ENCODE measurements around the gene ATP11B.
"Not testable (repeated sequence)": the region's sequence is repeated elsewhere in the genome, so short reads cannot be mapped to it uniquely, and the experiment has no call there.

ATP11B gene

DNA sequence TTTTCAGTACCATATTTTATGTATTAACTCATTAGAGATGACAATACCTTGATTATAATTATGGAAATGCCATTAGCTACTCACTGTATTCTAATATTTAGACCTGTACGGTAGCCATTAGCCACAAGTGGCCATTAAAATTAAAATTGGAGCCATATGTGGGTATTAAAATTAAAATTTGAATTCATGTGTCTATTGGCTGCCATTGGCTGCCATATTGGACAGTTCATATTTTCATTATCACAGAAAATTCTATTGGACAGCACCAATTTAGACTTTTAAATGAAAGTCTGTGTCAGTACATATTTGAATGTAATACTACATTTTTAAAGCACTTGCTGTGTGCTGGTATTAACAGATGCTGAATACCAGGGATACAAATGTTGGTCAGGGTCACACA is 3.0 kb downstream of the ATP11B start:
- no peak for DNase-seq

DNA sequence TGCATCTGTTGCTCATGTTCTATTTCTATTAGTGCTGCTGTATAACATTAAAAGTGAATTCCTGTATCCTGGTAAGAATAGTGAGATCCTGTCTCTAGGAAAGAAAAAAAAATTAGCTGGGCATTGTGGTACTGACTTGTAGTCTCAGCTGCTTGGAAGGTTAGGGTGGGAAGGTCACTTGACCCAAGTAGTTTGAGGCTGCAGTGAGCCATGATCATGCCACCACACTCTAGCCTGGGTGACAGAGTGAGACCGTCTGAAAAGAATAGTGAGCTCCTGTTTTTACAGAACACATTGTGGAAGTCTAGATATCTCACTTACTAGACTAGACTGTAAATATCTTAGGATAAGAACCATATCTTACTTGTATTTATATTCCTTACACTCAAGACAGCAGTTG is 4.6 kb downstream of the ATP11B start:
- DNase-seq, result no peak

DNA sequence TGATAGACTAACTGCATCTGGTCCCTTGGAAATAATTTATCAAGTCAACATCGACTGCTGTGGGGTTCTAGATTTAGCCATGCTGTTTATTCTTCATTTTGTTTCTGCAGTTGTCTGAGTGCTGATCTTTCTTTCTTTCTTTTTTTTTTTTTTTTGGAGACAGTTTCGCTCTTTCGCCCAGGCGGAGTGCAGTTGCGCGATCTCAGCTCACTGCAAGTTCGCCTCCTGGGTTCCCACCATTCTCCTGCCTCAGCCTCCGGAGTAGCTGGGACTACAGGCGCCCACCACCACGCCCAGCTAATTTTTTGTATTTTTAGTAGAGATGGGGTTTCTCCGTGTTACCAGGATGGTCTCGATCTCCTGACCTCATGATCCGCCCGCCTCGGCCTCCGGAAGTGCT is 5.8 kb downstream of the ATP11B start:
- DNase-seq, result not testable (repeated sequence)

DNA sequence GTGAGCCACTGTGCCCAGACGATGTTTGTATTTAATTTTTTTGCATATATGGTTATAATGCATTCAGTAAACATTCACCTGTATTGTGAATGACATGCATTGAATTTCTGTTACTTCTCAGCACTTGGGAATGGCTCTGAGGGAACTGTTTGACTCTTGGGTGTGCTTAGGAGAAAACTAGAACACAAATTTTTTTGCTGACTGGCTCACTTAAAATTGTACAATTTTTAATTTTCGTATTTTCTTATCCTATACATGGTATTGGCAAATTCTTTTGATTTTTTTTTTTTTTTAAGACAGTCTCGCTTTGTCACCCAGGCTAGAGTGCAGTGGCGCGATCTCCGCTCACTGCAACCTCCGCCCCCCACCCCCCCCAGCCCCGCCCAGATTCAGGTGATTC is 7.2 kb downstream of the ATP11B start:
- no peak for DNase-seq

DNA sequence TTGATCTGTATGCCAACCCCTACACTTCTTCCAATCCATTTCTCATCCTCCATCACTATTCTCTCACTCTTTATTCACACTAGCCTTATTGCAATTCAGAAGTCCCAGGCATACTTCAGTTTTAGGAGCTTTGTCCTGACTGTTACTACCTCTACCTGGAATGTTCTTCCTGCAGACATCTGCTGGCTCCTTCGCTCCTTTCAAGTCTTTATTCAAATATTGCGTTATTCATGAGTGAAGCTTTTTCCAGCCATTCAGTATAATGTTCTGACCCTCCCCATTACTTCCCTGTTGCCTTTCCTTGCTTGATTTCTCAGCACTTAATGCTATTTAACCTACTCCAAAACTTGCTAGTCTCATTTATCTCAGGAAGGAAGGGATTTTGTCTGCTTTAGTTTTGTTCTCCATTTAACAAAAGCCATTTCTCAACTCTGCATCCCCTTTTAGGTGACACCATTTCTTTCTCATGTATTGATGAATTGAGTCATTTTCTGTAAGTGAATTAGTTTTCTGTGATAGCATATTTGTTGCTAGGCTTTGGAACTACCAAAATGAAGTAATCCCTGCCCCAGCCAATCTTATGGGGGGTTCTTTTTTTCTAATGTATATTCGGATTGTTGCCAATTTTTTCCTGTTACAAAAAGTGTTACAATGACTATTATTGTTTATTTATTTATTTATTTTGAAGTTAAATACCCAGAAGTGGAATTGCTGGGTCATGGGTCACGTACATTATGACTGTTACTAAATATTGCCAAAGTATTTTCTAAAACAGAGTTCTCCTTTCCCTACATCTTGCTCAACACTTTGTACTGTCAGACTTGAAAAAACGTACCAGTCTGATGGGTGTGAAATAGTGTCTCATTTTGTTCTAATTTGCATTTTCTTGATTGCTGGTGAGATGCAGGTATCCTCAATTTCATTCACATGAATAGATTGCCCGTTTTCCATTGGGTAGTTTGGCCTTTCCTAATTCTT is 9.4 kb downstream of the ATP11B start:
- no peak for DNase-seq

DNA sequence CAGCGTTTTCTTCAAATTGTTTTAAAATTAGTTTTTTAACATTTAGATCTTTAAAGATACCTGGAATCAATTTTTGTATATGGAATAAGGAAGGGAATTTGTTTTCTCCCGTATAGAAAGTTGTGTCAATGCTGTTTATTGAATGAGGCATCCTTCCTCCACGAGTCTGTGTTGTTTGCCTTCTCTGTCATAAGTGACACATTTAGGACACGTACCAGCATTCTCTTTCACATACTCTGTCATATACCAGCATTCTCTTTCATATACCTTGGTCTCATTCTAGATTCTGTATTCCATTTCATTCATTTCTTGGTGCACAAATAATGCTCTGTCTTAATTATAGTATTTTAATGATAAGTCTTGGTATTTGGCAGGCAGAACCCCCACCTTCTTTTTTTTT is 10.3 kb downstream of the ATP11B start:
- no peak for DNase-seq

DNA sequence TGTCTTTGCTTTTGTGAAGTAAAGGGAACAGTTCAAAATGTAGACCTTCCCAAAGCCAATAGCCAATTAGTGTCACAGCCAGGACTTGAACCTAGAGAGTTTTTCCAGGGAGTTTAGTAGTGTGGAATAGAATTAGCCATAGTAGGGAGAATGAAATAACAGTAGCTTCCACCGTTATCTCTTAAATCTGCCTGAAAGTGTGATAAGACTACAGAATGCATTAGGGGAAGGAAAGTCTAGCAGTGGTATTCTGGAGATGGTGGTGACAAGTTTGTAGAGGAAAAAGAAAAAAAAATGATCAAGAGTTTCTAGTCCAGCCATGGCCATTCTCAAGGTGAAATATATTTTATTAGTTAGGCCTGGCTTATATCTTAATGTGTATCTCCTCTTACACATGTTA is 13.8 kb downstream of the ATP11B start:
- DNase-seq, result no peak

DNA sequence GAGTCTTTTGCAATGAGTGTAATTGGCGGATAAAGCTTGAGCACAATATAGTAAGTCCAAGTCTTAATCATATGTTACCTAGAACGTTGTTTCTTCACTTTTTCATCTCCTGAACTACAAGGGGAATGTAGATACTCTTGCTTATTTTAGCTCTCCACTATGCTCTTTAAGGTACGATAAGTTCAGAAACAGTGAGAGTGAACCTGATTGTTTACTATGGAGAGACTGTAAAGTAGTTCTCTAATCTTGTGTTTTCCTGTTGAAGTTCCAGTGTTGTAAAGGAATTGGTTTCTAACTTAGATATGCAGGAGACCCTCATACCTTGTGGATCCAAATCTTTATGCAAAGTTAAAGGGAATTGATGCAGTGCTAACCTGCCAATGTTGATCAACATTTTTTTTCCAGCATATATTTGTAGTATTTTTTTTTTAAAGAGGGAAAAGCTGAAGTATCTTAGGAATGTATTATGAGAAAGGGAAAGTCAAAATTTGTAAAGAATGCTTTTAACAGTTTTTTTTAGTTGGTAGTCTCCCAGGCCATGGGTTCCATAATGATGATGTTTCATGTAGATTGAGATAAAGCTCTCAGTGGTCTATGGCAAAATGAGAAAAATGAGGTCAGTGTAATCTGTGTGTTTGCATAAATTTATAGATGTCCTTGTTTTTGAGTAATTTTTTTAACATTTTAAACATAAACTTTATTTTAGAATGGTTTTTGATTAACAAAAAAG is 14.9 kb downstream of the ATP11B start:
- DNase-seq, result no peak

DNA sequence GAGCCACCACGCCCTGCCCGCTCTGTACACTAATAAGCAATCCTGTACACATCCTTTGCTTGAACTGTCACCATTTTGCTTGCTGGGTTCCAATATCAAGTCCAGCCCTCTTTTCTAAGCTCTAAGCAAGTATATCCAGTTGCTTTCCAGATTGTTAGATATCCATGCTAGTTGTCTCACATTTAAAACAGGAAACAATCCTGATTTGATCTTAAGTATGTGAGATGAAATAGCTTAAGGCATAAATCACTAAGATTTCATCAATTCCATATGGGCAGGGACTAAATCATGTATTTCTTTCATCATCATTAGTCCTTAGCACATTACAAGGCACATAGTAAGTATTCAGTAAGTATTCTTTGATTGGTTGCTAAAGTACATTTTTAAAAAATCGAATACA is 16.2 kb downstream of the ATP11B start:
- DNase-seq, result no peak

DNA sequence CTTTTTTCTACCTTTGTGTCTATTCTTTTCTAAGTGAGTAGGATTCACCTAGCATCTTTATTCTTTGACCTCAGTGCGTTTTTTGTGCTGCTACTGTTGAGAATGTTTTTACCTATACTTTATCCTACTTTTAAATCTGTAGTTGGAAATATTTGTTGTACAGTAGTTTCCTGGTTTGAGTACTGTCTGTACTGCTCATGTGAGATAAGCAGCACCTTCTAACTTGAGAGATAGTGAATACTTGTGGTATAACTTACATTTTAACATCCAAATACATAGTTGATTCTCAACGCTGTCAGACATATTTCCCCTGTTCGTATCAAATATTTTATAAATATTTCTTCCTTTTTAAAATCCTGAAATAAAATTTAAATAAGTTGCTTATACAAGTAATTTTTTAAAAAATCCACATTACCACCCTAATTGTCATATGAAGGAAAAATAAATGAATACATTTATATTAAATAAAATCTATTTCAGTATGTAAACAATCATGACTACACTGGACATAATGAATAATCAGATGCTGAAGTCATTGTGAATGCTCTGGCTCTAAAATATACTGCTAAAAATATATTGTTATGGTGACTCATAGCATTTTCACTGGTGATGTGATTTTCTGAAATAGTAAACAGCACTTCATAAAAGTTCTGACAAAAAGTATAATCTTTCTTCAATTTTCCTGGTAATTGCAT is 17.4 kb downstream of the ATP11B start:
- DNase-seq, result no peak

DNA sequence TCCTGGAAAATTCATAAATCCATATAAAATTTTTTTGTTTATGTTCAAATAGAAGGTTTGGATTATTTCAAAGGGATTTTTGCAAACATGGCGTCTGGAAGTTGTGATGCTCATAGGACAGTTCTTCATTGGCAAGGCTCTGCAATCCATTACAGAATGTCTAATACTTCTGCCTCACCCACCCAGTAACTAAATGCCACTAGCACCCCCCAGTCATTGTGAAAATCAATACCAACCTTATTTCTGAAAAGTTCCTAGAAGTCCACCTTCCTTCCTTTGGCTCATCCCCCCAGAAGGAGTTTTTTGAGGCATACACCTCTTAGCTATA is 17.9 kb downstream of the ATP11B start:
- DNase-seq, result no peak

DNA sequence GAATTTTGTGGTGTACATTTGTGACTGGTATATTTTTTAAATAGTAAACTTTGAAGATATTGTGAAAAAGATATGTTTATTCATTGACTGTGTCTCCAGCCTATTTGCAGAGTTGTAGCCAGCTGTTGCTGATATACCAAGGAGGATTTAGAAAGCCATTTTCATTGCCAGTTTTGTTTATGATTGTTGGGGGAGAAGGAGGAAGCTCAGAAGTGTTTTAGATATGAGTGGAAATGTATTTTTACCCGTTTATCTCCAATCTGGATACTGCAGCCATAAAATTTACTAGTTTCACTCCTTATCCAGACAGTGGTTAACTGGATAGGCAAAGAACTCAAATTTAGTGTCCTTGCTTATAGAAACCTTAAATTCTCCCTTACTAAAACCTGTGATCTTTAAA is 18.8 kb downstream of the ATP11B start:
- no peak for DNase-seq

DNA sequence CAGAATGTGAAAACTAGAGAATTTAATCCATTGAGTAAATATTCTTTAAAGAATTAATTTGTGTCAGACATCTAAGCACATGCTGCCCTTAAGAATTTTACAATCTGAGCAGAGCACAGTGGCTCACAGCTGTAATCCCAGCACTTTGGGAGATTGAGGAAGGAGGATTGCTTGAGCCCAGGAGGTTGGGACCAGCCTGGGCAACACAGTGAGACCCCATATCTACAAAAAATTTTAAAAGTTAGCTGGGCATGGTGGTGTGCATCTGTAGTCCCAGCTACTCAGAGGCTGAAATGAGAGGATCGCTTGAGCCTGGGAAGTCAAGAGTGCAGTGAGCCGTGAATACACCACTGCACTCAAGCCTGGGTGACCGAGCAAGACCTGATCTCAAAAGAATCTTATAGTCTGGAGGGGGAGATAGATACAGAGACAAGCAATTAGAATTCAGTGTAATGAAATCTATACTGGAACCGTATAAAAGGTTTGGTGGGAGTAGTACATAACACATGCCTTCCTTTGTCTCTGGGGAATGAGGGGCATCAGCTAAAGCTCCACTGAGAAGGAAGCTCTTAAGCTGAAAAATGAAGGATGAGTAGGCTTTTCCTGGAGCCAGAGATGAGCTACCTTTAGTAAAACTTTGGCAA is 21.2 kb downstream of the ATP11B start:
- DNase-seq, result no peak

DNA sequence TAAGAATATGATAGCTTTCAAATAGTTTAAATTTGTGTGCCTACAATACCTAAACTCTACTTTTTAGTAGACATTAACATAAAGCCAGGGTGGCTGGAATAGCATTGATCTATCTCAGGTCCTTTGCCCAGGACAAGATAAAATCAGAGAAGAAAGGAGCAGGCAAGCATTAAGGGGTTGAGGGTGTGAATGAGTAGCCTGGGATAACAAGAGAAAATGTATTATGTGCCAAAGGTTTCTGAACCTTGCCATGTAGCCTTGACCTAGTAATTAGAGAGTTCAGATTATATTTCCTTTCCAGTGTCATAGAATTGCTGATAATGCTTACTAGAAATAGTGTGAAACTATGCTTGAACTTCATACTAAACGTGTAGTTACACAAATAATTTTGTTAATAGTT is 22.9 kb downstream of the ATP11B start:
- DNase-seq, result no peak

DNA sequence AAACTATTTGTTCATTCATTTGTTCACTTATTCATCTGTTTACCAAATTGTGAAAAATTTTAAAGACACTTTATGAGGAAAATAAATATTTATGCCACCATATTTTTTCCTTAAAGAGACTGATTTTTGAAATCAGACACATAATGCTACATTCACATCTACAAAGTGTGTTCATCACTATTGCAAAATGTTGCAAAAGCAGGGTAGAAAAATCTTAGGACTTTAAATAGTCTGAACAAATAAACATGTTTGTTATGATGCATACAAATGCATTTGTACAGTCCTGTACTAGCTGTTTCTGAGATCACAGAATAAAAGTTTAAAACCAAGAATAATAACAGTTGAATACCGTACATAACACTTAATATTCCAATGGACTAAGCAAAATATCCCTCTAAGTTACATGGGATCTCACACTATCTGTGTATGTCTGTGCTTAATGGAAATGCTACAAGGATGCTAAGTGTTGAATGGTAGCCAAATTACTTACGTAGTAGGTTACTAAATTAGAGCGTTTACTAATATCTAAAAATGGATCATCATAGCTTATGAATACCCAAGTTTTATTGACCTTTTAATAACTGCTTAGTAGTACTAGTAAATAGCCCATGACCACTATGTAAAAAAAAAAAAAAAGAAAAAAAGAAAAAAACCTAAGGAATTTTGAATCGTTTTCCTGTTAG is 25.1 kb downstream of the ATP11B start:
- no peak for DNase-seq

DNA sequence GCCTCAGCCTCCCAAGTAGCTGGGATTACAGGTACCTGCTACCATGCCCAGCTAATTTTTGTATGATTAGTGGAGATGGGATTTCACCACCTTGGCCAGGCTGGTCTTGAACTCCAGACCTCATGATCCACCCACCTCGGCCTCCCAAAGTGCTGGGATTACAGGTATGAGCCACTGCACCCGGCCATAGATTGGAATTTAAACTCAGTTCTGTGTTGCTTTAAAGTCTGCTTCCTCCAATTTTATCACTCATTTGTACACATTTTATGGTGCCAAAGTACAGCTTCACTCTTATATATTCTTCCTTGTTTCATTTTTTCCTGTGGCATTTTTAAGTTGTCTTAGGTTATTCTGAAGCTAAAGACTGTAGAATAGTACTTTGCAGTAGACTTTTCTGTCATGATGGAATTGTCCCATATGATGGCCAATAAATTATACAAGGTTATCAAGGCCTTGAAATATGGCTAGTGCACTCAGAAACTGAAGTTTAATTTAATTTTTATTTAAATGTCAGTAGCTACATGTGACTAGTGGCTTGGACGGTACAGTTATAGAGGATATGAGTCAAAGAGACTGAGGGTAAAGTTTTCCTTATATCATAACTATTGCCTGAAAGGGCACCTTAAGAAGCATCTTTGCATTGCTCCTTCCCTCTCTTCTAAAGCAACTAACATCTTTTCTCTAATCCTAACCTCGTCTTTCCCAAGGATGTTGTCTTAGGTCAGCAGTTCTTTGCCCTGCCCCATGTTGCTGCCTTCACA is 28.1 kb downstream of the ATP11B start:
- no peak for DNase-seq

DNA sequence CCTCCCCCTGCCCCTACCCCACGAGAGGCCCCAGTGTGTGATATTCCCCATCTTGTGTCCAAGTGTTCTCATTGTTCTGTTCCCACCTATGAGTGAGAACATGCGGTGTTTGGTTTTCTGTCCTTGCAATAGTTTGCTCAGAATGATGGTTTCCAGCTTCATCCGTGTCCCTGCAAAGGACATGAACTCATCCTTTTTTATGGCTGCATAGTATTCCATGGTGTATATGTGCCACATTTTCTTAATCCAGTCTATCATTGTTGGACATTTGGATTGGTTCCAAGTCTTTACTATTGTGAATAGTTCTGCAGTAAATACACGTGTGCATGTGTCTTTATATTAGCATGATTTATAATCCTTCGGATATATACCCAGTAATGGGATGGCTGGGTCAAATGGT is 29.0 kb downstream of the ATP11B start:
- not testable (repeated sequence) for DNase-seq

DNA sequence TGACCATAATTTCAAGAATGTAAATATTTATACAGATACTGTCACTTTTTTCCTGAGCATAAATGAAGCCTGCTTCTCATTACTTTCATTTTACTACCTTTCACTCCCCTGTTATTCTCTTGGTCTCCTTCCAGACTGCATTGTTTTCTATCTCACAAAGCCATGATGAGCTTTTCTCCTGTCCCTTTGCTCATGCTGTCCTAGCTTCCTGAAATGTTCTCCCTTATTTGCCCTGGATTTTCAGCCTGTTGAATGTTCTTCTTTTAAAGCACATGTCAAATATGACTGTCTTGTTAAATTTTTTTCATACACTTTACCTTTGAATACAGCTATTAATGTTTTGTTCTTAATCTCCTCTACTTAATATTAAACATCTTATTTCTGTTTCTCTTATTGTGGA is 31.7 kb downstream of the ATP11B start:
- no peak for DNase-seq

DNA sequence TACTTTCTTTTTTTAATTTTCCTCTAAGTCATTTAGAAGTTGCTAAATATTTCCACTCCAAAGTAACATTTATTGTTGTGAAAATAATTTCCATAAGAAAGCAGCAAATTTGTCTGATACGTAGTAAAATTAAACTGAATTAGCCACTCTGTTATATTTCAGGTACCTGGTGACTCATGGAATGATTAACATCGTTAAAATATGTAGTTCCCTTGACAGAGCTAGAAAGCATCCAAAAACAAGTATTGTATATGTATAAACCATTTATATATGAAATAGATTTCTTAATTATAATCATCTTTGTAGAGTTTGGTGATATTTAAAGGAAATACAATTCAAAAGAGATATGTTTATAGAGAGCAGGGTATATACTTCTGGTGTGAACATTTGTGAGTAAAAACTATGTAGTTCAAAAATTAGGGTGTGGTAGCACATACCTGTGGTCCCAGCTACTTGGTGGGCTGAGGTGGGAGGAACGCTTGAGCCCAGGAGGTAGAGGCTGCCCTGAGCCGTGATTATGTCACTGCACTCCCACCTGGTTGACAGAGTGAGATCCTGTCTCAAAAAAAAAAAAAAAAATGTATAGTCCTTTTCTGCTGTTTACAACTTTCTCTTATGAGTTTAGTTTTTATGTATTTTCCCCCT is 36.6 kb downstream of the ATP11B start:
- DNase-seq, result no peak

DNA sequence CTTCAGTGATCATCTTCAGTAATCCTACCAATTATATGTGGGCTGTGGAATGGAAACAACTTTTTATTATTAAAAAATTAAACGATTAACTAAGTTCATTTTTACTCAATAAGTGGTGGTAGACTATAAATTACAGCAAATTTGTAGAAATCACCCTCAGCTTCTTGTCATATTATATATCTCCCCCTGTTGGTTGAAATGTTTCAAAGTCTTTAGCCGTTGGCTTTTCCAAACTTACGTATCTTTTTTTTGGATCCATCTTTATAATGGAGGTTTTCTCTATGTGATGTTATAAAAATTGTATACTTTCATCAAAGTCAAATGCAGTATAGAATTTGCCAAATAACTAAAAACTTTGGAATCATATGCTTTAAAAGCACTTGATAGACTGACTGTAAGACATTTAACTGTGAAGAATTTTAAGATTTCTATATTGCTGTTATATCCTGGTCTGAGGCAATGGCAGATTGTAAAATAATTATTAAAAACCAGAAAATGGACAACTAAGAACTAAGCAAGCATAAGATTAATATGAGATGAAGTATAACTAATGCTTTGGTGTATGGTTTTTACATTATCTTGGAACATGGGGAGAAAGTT is 44.7 kb downstream of the ATP11B start:
- no peak for DNase-seq

DNA sequence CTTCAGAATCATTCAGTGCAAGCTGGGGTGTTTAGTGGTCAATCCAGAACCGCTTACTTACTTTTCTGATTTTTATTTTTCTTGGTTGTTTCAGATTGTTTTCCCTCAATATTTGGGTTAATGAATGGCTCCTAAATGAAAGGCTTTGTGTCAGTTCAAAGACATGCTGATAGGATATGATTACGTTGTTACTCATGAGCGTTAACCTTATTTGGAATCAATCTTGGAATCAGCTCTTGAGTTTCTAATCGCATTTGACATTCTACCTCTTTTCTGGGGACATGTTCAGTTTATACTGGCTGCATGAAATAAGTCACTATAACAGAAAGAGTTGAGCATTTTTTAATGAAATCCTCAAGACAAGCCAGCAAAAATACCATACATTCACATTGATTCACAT is 50.2 kb downstream of the ATP11B start:
- DNase-seq, result no peak
